Esophagus muscularis mucosa (tissue), 4 donors: ENCODE measurements around the gene DMAP1. TPM values are rescaled to one million over a fixed set of nuclear protein-coding genes. Genes with fewer than 3 reads are reported as not detected.

ENCODE experiments used
- DNase-seq: peaks from one replicate; pipeline ENCODE4 v3.0.0-alpha.2; 2017; ENCODE audit errors: extremely low spot score
- H3K27ac ChIP-seq, 4 donors: fragments of 200-600 bp; sonication (generic); replicated peaks in 1 of 4; 1 replicate in 3 of 4; 2 replicates in 1 of 4; pipeline ENCODE4 v1.5.1; 2016 to 2019; ENCODE audit warnings: mild to moderate bottlenecking in 1 of 4
- H3K27me3 ChIP-seq, 4 donors: fragments of 200-600 bp; sonication (generic); one replicate each; pipeline versions ENCODE4 v1.5.1 to v1.6.0; 2016 to 2019
- H3K36me3 ChIP-seq, 4 donors: fragments of 200-600 bp; sonication (generic); one replicate each; pipeline ENCODE4 v1.5.1; 2016 to 2019
- H3K4me1 ChIP-seq, 4 donors: fragments of 200-600 bp; sonication (generic); one replicate each; pipeline ENCODE4 v1.5.1; 2016 to 2019
- H3K4me3 ChIP-seq, 4 donors: fragments of 200-600 bp; sonication (generic); 1 replicate in 2 of 4; 2 replicates in 2 of 4; pipeline ENCODE4 v1.5.1; 2016 to 2019; ENCODE audit warnings: mild to moderate bottlenecking in 4 of 4, moderate library complexity in 1 of 4
- H3K9me3 ChIP-seq, 4 donors: fragments of 200-600 bp; sonication (generic); 1 replicate in 3 of 4; 2 replicates in 1 of 4; pipeline ENCODE4 v1.5.1; 2016 to 2019
- CTCF ChIP-seq, 3 experiments: fragments of 200-600 bp in 2 of 3; fragments of 450-650 bp in 1 of 3; sonication (generic) in 2 of 3; IDR thresholded peaks; one replicate each; pipeline ENCODE4 v1.5.1; 2017 to 2019; ENCODE audit warnings: antibody characterized with exemption in 3 of 3, mild to moderate bottlenecking in 2 of 3, moderate library complexity in 1 of 3
- EP300 ChIP-seq: sonication (generic); formaldehyde crosslinking; IDR thresholded peaks from one replicate; pipeline ENCODE4 v1.6.1; 2017; ENCODE audit warnings: antibody characterized with exemption
- POLR2A ChIP-seq: fragments of 450-650 bp; IDR thresholded peaks from one replicate; pipeline ENCODE4 v1.6.1; 2017; ENCODE audit warnings: antibody characterized with exemption, moderate library complexity, mild to moderate bottlenecking, low read depth
- POLR2AphosphoS5 ChIP-seq, 2 donors: sonication (generic); formaldehyde crosslinking; IDR thresholded peaks; one replicate each; pipeline ENCODE4 v1.6.1; 2017; ENCODE audit warnings: antibody characterized with exemption in 2 of 2
- whole genome bisulfite sequencing: methylation state at CpG from one replicate; pipeline ENCODE4 v1.1.5; 2018; 5-methylcytosine and 5-hydroxymethylcytosine counted together
- intact Hi-C: fragments of 100-400 bp; cut with DNase I; formaldehyde crosslinking; loops from one replicate; pipeline ENCODE4 v1.15.1; 2023
- total RNA-seq, 4 donors: library from RNA; depleted of rRNA; stranded (reverse); fragments of >200 nt; gene quantifications; one replicate each; pipeline versions ENCODE4 v1.1.0 to v1.2.1, GENCODE V29; 2016

The DMAP1 gene
- total RNA-seq, 4 donors from 2014 or later: 24.0 to 34.6 (median 30.4) TPM

- H3K27ac ChIP-seq: no peak overlapping the region
- H3K9me3 ChIP-seq: no peaks in the 10 kb centered on the region
- peaks cover 0 to 11% (median 8%) of the 10 kb centered on the region in 4 donors for H3K4me1 ChIP-seq
- intact Hi-C loops: no loop called here
- DNase-seq: no peak
- no peaks in the 10 kb centered on the region for H3K27me3 ChIP-seq
- peaks cover 30 to 75% (median 56%) of the 10 kb centered on the region in 4 donors for H3K36me3 ChIP-seq
- no peak overlapping the region for H3K4me3 ChIP-seq
- WGBS: 96% methylated on average over 10 of the region's 10 CpGs
- TF ChIP-seq CTCF (IDR thresholded peaks at IDR 0.05) (no peak), EP300 (no peak), POLR2AphosphoS5 (IDR thresholded peaks at IDR 0.05) (no peak), POLR2A (no peak)
Observed at GRCh38 chr1:44220755-44221154, 7.5 kb downstream of the DMAP1 start.

GRCh38 chr1:44221769-44222168, 8.5 kb downstream of the DMAP1 start:
- Histone ChIP-seq H3K9me3 (no peaks in the 10 kb centered on the region), H3K27ac (no peak overlapping the region), H3K27me3 (no peaks in the 10 kb centered on the region), H3K4me1 (peaks cover 0 to 11% (median 8%) of the 10 kb centered on the region in 4 donors), H3K36me3 (peaks cover 30 to 65% (median 46%) of the 10 kb centered on the region in 4 donors), H3K4me3 (no peak overlapping the region)
- WGBS: 89% methylated on average over 23 of the region's 23 CpGs
- DNase-seq: no peak
- TF ChIP-seq CTCF (IDR thresholded peaks at IDR 0.05) (no peak), EP300 (no peak), POLR2A (no peak), POLR2AphosphoS5 (IDR thresholded peaks at IDR 0.05) (no peak)
- intact Hi-C loops: no loop called here

GRCh38 chr1:44222397-44223186, 9.3 kb downstream of the DMAP1 start:
- 80% methylated on average over 5 of the region's 5 CpGs for WGBS
- no peaks in the 10 kb centered on the region for H3K9me3 ChIP-seq
- H3K4me1 ChIP-seq: peaks cover 0 to 4% (median 2%) of the 10 kb centered on the region in 4 donors
- TF ChIP-seq POLR2AphosphoS5 (IDR thresholded peaks at IDR 0.05) (no peak), POLR2A (no peak), EP300 (no peak), CTCF (IDR thresholded peaks at IDR 0.05) (no peak)
- no peaks in the 10 kb centered on the region for H3K27me3 ChIP-seq
- H3K36me3 ChIP-seq: peaks cover 30 to 58% (median 45%) of the 10 kb centered on the region in 4 donors
- H3K27ac ChIP-seq: no peak overlapping the region
- no peak for DNase-seq
- no peak overlapping the region for H3K4me3 ChIP-seq
- intact Hi-C loops: no loop called here

- no peak for DNase-seq
- 89% methylated on average over 11 of the region's 11 CpGs for WGBS
- Histone ChIP-seq H3K4me1 (no peaks in the 10 kb centered on the region), H3K9me3 (no peaks in the 10 kb centered on the region), H3K27ac (no peak overlapping the region), H3K4me3 (no peak overlapping the region), H3K27me3 (no peaks in the 10 kb centered on the region), H3K36me3 (peaks cover 30 to 52% (median 41%) of the 10 kb centered on the region in 4 donors)
- TF ChIP-seq POLR2A (no peak), CTCF (IDR thresholded peaks at IDR 0.05) (no peak), POLR2AphosphoS5 (IDR thresholded peaks at IDR 0.05) (no peak), EP300 (no peak)
- intact Hi-C loops: no loop called here
Observed at GRCh38 chr1:44223187-44223610, 9.9 kb downstream of the DMAP1 start.
